HG02840 (cell line): ENCODE data around the gene PRODH.
"Not testable (repeated sequence)": the region's sequence is repeated elsewhere in the genome, so short reads cannot be mapped to it uniquely, and the experiment has no call there.

Experiments
- ATAC-seq: cut with Tn5 transposase; IDR thresholded peaks from one replicate; pipeline ENCODE4 v1.9.1; 2021; ENCODE audit warnings: mild to moderate bottlenecking, moderate library complexity, moderate number of reproducible peaks; ENCODE audit not compliant: unreplicated experiment, low FRiP score

PRODH gene

DNA sequence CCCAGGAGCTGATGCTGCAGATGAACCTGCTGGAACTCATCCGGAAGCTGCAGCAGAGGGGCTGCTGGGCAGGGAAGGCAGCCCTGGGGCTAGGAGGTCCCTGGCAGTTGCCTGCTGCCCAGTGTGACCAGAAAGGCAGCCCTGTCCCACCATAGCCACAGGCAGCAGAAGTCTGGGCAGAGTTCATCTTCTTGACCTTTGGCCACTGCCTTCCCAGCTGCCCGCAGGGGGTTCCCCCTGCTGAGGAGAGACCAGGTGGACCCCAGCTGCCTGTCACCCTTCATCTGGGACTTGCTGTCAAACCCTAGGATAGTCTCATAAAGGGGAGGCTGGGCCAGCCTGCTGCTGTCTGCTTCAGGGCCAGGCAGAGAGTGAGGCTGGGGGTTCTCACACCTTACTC is 24.6 kb downstream of the PRODH start:
- ATAC-seq = not testable (repeated sequence)

DNA sequence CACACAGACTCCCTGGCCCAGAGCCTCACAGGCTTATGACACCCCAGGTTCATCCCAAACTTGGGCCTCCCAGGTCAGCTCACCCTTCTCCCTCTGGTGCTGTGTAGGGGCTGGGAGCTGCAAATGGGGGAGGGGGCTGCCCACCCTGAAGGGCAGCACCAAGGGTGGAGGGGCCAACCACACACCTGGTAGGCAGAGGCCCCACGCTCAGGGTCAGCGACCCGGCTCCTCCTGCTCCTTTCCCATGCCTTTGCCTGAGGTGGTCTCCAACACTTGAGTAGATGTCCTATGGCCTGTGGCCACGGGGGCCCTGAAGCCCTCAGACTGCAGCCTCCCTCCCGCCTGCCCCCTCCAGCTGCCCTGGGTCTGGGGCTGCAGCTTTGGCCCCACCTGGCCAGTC is 26.5 kb downstream of the PRODH start:
- no peak for ATAC-seq

DNA sequence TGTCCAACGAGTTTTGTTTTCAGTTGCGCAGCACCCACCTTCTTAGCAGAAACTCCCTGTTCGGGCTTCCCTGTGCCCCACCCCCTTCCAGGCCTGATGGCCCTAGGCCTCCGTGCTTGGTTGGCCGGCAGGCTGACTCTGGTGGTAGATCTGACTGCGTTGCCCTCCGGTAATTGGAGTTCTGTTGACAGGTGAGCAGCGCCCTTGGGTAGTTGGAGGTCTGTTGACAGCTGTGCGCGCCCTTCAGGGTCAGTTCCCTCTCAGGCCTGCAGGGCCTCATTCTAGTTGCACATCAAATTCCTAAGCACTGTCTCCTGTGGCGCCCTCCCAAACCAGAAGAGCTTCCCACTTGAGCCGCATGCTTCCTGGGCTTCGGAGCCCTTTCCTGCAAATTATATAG is 29.2 kb downstream of the PRODH start:
- ATAC-seq = no peak

DNA sequence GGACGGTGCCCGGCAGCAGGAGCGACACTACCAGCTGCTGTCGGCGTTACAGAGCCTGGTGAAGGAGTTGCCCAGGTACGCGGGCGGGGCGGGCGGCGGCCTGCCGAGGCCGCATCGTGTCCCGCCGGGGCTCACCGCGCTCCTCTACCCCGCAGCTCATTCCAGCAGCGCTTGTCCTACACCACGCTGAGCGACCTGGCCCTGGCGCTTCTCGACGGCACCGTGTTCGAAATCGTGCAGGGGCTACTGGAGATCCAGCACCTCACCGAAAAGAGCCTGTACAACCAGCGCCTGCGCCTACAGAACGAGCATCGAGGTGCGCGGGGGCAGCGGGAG is 29.7 kb downstream of the PRODH start:
- not testable (repeated sequence) for ATAC-seq

DNA sequence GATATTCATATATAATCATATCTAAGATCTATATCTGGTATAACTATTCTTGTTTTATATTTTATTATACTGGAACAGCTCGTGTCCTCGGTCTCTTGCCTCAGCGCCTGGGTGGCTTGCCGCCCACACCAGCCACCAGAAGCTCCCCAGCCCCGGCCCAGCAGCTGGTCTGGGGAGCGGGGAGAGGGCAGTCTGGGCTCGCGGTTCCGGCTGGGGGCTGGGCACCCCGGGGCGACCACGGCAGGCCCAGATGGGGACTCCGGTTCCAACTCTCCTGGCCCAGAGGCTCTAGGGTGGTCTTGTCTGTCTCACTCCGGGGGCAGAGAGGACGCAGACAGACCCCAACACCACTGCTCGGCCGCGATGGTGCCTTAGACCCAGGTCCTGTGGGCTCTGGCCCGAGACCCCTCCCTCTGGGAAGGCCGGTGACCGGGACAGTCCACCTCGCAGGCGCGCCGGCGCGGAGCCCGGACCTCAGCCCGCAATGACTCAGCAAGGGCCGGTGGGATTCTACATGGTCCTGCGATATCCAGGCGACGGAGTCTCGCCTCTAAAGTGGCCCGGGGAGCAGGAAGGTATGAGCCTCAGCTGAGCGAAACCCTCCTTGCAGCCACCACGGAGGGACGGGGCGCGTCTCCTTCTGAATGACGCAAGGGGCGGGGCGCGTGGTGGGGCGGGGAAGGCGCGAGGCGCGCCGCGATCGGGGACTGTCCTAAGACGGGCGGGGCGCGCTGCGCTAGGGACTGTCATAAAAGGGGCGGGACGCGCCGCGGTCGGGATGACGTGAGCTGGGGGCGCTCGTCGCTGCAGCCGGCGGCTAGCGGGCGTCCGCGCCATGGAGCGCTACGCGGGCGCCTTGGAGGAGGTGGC is 30.3 kb downstream of the PRODH start, which contains the start of gene DGCR6:
Gene DGCR6 (plus strand): TSS at position 781 of the 870 bp plus-strand sequence. CDS start 55 bp downstream, at position 836.
- no peak for ATAC-seq

DNA sequence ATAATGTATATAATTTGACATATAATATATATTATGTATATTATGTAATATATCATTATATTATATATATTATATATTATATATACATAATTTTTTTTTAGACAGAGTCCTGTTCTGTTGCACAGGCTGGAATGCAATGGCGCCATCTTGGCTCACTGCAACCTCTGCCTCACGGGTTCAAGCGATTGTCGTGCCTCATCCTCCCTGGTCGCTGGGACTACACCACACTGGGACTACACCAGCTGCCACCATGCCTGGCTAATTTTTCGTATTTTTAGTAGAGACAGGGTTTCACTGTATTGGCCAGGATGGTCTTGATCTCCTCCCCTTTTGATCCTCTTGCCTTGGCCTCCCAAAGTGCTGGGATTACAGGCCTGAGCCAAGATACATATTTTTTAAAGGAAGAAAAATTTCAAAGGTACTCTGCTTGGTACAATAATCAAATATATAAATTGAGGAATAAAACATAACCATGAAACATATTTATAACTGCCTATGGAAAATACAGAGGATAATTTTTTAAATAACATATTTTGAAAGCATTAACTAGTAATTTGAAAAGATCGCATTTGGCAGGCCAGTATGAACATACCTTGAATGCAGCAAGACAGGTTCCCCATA is 39.9 kb downstream of the PRODH start:
- ATAC-seq = not testable (repeated sequence)

DNA sequence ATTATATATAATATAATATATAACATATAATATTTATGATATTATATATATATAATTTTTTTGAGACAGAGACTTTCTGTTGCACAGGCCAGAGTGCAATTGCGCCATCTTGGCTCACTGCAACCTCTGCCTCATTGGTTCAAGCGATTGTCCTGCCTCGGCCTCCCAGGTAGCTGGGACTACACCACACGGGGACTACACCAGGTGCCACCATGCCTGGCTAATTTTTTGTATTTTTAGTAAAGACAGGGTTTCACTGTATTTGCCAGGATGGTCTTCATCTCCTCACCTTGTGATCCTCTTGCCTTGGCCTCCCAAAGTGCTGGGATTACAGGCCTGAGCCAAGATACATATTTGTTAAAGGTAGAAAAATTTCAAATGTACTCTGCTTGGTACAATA is 42.3 kb downstream of the PRODH start:
- ATAC-seq = not testable (repeated sequence)

DNA sequence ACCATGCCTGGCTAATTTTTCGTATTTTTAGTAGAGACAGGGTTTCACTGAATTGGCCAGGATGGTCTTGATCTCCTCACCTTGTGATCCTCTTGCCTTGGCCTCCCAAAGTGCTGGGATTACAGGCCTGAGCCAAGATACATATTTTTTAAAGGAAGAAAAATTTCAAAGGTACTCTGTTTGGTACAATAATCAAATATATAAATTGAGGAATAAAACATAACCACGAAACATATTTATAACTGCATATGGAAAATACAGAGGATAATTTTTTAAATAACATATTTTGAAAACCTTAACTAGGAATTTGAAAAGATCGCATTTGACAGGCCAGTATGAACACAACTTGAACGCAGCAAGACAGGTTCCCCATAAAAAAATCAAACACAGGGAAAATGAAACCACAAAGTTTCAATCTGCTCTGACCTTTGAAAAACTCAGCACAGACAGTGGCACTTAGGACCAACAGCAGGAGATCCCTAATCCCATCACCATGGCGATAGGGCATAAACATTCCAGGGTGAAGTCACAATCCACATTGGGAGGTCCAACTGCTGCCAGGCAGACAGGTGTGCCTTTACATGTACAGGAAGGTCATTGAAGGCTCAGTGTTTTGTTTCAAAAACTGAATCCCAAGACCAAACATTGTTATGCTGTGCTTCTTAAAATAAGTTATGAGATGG is 45.4 kb downstream of the PRODH start:
- ATAC-seq = not testable (repeated sequence)

DNA sequence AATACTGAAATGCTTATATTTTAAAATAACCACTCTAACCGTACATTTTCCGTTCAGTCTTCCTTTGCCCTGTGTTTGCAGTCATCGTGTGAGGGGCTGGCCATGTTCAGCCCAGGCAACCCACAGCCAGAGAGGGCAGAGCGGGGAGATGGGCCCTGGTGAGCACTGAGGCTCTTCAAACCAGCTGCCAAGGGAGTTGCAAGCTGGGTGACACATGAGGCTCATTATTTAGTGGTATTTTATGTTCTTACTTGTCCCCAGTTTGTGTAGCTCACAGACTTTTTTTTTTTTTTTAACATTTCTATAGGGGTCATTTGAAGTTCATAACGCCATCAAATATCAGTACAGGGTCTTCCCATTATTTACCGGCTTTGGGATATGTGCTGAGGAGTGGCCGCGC is 48.0 kb downstream of the PRODH start:
- no peak for ATAC-seq

DNA sequence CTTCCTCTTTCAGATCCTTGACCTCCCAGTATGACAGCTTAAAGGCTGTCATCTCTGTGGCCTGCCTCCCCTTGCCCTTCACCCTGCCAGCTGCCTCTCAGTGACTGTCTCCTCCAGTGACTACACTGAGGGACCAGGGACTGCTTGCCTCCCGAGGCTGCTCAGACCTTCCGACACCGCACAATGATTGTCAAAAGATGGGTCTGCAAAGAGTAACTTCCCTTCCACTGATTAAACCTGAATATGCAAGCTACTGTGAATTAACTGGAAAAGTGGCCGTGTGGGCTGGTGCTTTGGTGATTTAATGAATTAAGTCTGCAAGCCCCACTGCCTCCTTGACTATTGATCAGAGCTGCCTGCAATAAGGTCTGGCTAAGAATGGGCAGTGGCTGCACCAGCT is 51.6 kb downstream of the PRODH start:
- ATAC-seq = not testable (repeated sequence)

DNA sequence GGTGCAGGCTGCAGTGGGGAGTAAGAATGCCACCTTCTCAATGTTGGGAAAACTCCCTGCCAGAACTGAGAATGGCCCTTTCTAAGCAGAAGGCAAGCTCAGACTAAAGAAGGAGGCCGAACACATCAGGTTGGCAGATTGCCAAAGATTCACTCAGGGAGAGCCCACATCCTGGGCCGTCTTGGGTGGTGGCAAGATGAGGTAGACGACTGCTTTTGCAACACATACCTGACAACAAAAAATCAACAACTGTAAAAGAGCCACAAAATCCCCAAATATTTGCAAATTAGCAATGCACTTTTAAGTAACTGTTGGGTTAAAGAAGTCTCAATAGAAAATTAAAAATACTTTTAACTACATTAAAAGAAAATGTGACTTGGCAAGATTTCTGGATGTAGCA is 54.8 kb downstream of the PRODH start:
- not testable (repeated sequence) for ATAC-seq
